OCI-LY3 (cell line): Measurements from ENCODE around the gene CCDC194.

Source experiments
- H2AFZ ChIP-seq: fragments of 200-600, 300-600 bp; shearing (Covaris generic); 2 replicates; pipeline ENCODE4 v1.6.0; 2014; ENCODE audit warnings: antibody characterized with exemption, low read depth, low read length
- H3K27ac ChIP-seq: fragments of 200-600, 300-600 bp; sonication (generic); 2 replicates; pipeline ENCODE4 v1.5.1; 2014; ENCODE audit warnings: mild to moderate bottlenecking, low read length, moderate library complexity, mixed read lengths
- H3K27me3 ChIP-seq: fragments of 200-600, 300-600 bp; sonication (generic); 2 replicates; pipeline ENCODE4 v1.6.1; 2014; ENCODE audit warnings: low read depth, low read length, mixed read lengths
- H3K36me3 ChIP-seq: fragments of 200-600, 300-600 bp; sonication (generic); replicated peaks from 2 replicates; pipeline ENCODE3; 2014; ENCODE audit warnings: low read depth, low read length, mixed read lengths
- H3K4me1 ChIP-seq: fragments of 300-600, 200-600 bp; sonication (generic); 2 replicates; pipeline ENCODE4 v1.6.1; 2014; ENCODE audit warnings: low read length, mixed read lengths
- H3K4me2 ChIP-seq: fragments of 200-600, 300-600 bp; sonication (generic); 2 replicates; pipeline ENCODE4 v1.6.1; 2014; ENCODE audit warnings: low read length, mixed read lengths
- H3K4me3 ChIP-seq: fragments of 300-600, 200-600 bp; sonication (generic); 2 replicates; pipeline ENCODE4 v1.5.1; 2014; ENCODE audit warnings: antibody characterized with exemption, mild to moderate bottlenecking, low read length, moderate library complexity
- H3K79me2 ChIP-seq: fragments of 300-600, 200-600 bp; shearing (Covaris generic); 2 replicates; pipeline ENCODE4 v1.6.1; 2014; ENCODE audit warnings: mild to moderate bottlenecking, low read length, mixed read lengths
- H3K9ac ChIP-seq: fragments of 300-600, 200-600 bp; shearing (Covaris generic); 2 replicates; pipeline ENCODE4 v1.6.0; 2014; ENCODE audit warnings: mild to moderate bottlenecking, low read length, moderate library complexity
- H3K9me3 ChIP-seq: fragments of 200-600, 300-600 bp; shearing (Covaris generic); 2 replicates; pipeline ENCODE4 v1.6.1; 2014; ENCODE audit warnings: low read length, mixed read lengths; ENCODE audit not compliant: insufficient read depth
- H4K20me1 ChIP-seq: fragments of 200-600, 300-600 bp; sonication (generic); 2 replicates; pipeline ENCODE4 v1.6.1; 2016; ENCODE audit warnings: low read length, mixed read lengths; ENCODE audit not compliant: insufficient read depth
- CTCF ChIP-seq: fragments of 200-600, 300-600 bp; sonication (generic); IDR thresholded peaks from 2 replicates; pipeline ENCODE4 v1.5.1; 2014; ENCODE audit warnings: antibody characterized with exemption, low read length, low read depth
- EZH2phosphoT487 ChIP-seq: fragments of 200-600 bp; shearing (Covaris generic); IDR thresholded peaks from 2 replicates; pipeline ENCODE4 v1.6.1; 2018; ENCODE audit warnings: antibody characterized with exemption, mixed run types, low read depth

Gene CCDC194

GRCh38 chr19:17435218-17435617 is 41.2 kb upstream of the CCDC194 start:
- no peaks in the 10 kb centered on the region for H3K79me2 ChIP-seq
- no peak overlapping the region for H2AFZ ChIP-seq
- no peak overlapping the region for H3K9ac ChIP-seq
- H3K4me3 ChIP-seq, result no peak overlapping the region
- no peaks in the 10 kb centered on the region for H3K27me3 ChIP-seq
- TF ChIP-seq CTCF (no peak), EZH2phosphoT487 (no peak)
- no peaks in the 10 kb centered on the region for H3K4me1 ChIP-seq
- H3K4me2 ChIP-seq, result no peak overlapping the region
- no peaks in the 10 kb centered on the region for H3K36me3 ChIP-seq
- no peaks in the 10 kb centered on the region for H4K20me1 ChIP-seq
- H3K9me3 ChIP-seq, result no peaks in the 10 kb centered on the region
- H3K27ac ChIP-seq, result no peak overlapping the region

- H3K9ac ChIP-seq, result no peak overlapping the region
- no peak overlapping the region for H3K27ac ChIP-seq
These were observed 37.4 kb upstream of the CCDC194 start for GRCh38 chr19:17431417-17431816.

DNA sequence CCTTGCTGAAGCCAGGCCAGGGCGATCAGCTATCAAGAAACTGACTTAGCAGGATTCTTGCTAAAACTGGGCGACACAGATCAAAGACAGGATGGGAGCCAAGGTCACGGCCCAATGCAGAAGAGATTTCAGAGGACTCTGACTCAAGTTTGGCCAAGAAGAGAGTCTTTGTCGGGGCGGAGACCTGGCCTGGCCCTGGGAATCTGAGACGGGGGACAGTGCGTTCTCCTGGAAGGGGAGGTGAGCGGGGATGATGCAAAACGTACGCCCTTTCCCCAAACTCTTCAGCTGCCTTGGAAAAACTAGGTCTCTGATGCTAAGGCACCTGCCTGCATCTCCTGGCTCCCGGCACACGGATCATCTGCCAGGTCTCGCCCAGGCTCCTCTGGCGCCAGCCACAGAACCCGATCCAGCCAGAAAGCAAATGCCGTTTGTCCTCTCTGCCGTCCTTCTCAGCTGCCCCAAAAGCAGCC is 35.7 kb upstream of the CCDC194 start:
- H3K4me2 ChIP-seq, result no peak overlapping the region
- H2AFZ ChIP-seq, result no peak overlapping the region
- no peaks in the 10 kb centered on the region for H3K9me3 ChIP-seq
- H3K27ac ChIP-seq, result no peak overlapping the region
- H3K4me1 ChIP-seq, result no peaks in the 10 kb centered on the region
- no peak overlapping the region for H3K9ac ChIP-seq
- TF ChIP-seq EZH2phosphoT487 (no peak), CTCF (no peak)
- H4K20me1 ChIP-seq, result no peaks in the 10 kb centered on the region
- H3K4me3 ChIP-seq, result no peak overlapping the region
- no peaks in the 10 kb centered on the region for H3K27me3 ChIP-seq
- no peaks in the 10 kb centered on the region for H3K79me2 ChIP-seq
- no peaks in the 10 kb centered on the region for H3K36me3 ChIP-seq

More at GRCh38 chr19:17431417-17431816, 37.4 kb upstream of the CCDC194 start:
- H3K36me3 ChIP-seq, result no peaks in the 10 kb centered on the region
- no peaks in the 10 kb centered on the region for H4K20me1 ChIP-seq
- H3K4me3 ChIP-seq, result no peak overlapping the region
- no peaks in the 10 kb centered on the region for H3K4me1 ChIP-seq
- H3K27me3 ChIP-seq, result no peaks in the 10 kb centered on the region
- H2AFZ ChIP-seq, result no peak overlapping the region
- H3K79me2 ChIP-seq, result no peaks in the 10 kb centered on the region
- H3K4me2 ChIP-seq, result no peak overlapping the region
- H3K9me3 ChIP-seq, result no peaks in the 10 kb centered on the region
- TF ChIP-seq CTCF, result no peak
- no peak for TF ChIP-seq EZH2phosphoT487

GRCh38 chr19:17424743-17425365 is 30.9 kb upstream of the CCDC194 start:
- Histone ChIP-seq H3K4me1 (peaks cover 7% of the 10 kb centered on the region), H2AFZ (no peak overlapping the region), H3K4me3 (peak overlapping the region; percentile 60), H3K9ac (0 out of 2 replicates have a peak overlapping the region, but pooled peaks have one; percentile 8), H3K9me3 (no peaks in the 10 kb centered on the region), H3K36me3 (no peaks in the 10 kb centered on the region), H3K79me2 (no peaks in the 10 kb centered on the region), H4K20me1 (no peaks in the 10 kb centered on the region), H3K4me2 (peak overlapping the region; percentile 55), H3K27me3 (no peaks in the 10 kb centered on the region), H3K27ac (no peak overlapping the region)
- TF ChIP-seq CTCF (peak; percentile 66), EZH2phosphoT487 (no peak)
